H1 (cell line): Measurements from ENCODE around the gene NME4. TPM values are rescaled to one million over a fixed set of nuclear protein-coding genes. Genes with fewer than 3 reads are reported as not detected.

Source experiments
- CTCF ChIA-PET: fragments of 300-600 bp; sonication (Branson Sonifier 250); formaldehyde crosslinking; loops from one replicate; lab custom pipeline; 2021; ENCODE audit not compliant: partially characterized antibody; lab: Charles Lee
- POLR2A ChIA-PET: fragments of 300-600 bp; sonication (Branson Sonifier 250); formaldehyde crosslinking; loops from one replicate; lab custom pipeline; 2021; ENCODE audit warnings: inconsistent platforms; ENCODE audit not compliant: partially characterized antibody; lab: Charles Lee
- DNase-seq, 2 experiments: peaks; one replicate each; pipeline versions ENCODE4 v3.0.0 to v3.0.0-alpha.2; 2010 to 2022; ENCODE audit warnings: low spot score in 2 of 2, low read depth in 1 of 2, mixed read lengths in 1 of 2
- FAIRE-seq: peaks from 2 replicates; lab custom pipeline; 2011; peaks lifted over from hg19 to GRCh38; lab: Jason Lieb, UNC
- H2AFZ ChIP-seq: 2 replicates; pipeline ENCODE4 v1.8.1; 2012; ENCODE audit warnings: low read length, inconsistent platforms
- H2AK5ac ChIP-seq: 2 replicates; pipeline ENCODE4 v1.6.1; 2013; ENCODE audit warnings: low read depth, low read length
- H2BK120ac ChIP-seq: replicated peaks from 2 replicates; pipeline ENCODE3; 2013; ENCODE audit warnings: low read depth, low read length, inconsistent platforms
- H2BK12ac ChIP-seq: 2 replicates; pipeline ENCODE4 v1.6.1; 2013; ENCODE audit warnings: low read depth, low read length
- H2BK15ac ChIP-seq: 2 replicates; pipeline ENCODE4 v1.6.1; 2013; ENCODE audit warnings: low read length
- H2BK20ac ChIP-seq: 2 replicates; pipeline ENCODE4 v1.6.1; 2013; ENCODE audit warnings: low read length
- H2BK5ac ChIP-seq: 2 replicates; pipeline ENCODE4 v1.6.1; 2013; ENCODE audit warnings: low read depth, low read length
- H3K14ac ChIP-seq: 2 replicates; pipeline ENCODE4 v1.6.1; 2013; ENCODE audit warnings: inconsistent platforms; ENCODE audit not compliant: insufficient read length
- H3K18ac ChIP-seq: 2 replicates; pipeline ENCODE4 v1.6.1; 2013; ENCODE audit warnings: low read length; ENCODE audit errors: extremely low read depth
- H3K23ac ChIP-seq: 2 replicates; pipeline ENCODE4 v1.6.1; 2013; ENCODE audit warnings: inconsistent platforms; ENCODE audit not compliant: insufficient read length
- H3K23me2 ChIP-seq: 2 replicates; pipeline ENCODE4 v1.6.1; 2013; ENCODE audit warnings: low read depth, low read length
- H3K27ac ChIP-seq: 2 replicates; pipeline ENCODE4 v1.6.1; 2011; ENCODE audit warnings: low read depth, low read length, inconsistent platforms
- H3K27me3 ChIP-seq, 4 experiments: replicated peaks in 1 of 4; 1 replicate in 1 of 4; 2 replicates in 3 of 4; pipeline versions ENCODE4 v1.6.1 to v1.8.1; 2011 to 2013; ENCODE audit warnings: low read length in 3 of 4, mild to moderate bottlenecking in 3 of 4, inconsistent platforms in 2 of 4, mixed read lengths in 2 of 4, moderate library complexity in 1 of 4; ENCODE audit not compliant: control insufficient read depth in 3 of 4, insufficient read depth in 3 of 4; ENCODE audit errors: extremely low read depth in 1 of 4
- H3K36me3 ChIP-seq, 4 experiments: 2 replicates each; pipeline versions ENCODE4 v1.6.1 to v1.8.1; 2011 to 2013; ENCODE audit warnings: mild to moderate bottlenecking in 4 of 4, low read length in 3 of 4, moderate library complexity in 2 of 4, control low read depth in 1 of 4, inconsistent platforms in 1 of 4; ENCODE audit not compliant: insufficient read depth in 4 of 4, control insufficient read depth in 2 of 4
- H3K4ac ChIP-seq: replicated peaks from 2 replicates; pipeline ENCODE3; 2013; ENCODE audit warnings: low read length, low read depth, mixed read lengths, inconsistent platforms; ENCODE audit not compliant: insufficient read length
- H3K4me1 ChIP-seq, 4 experiments: replicated peaks in 1 of 4; 1 replicate in 1 of 4; 2 replicates in 3 of 4; pipeline versions ENCODE4 v1.6.1 to v1.8.1; 2011 to 2013; ENCODE audit warnings: low read length in 3 of 4, inconsistent platforms in 2 of 4, mixed read lengths in 1 of 4; ENCODE audit not compliant: insufficient read depth in 4 of 4, control insufficient read depth in 3 of 4
- H3K4me2 ChIP-seq, 2 experiments: 2 replicates each; pipeline versions ENCODE4 v1.6.1 to v1.8.1; 2011 to 2013; ENCODE audit warnings: low read depth in 2 of 2, low read length in 2 of 2, control low read depth in 1 of 2, inconsistent platforms in 1 of 2, mild to moderate bottlenecking in 1 of 2; ENCODE audit not compliant: insufficient read depth in 1 of 2
- H3K4me3 ChIP-seq, 4 experiments: fragments of 200-600, 300-600 bp in 1 of 4; sonication (generic), shearing (Covaris generic), sonication (Bioruptor Twin) in 1 of 4; 2 replicates each; pipeline versions ENCODE4 v1.5.1 to v1.8.1; 2011 to 2016; ENCODE audit warnings: low read length in 4 of 4, low read depth in 3 of 4, control low read depth in 2 of 4, inconsistent platforms in 2 of 4, mild to moderate bottlenecking in 2 of 4, mixed read lengths in 1 of 4, moderate library complexity in 1 of 4; ENCODE audit not compliant: insufficient read depth in 2 of 4; ENCODE audit errors: extremely low read depth in 1 of 4
- H3K56ac ChIP-seq: replicated peaks from 2 replicates; pipeline ENCODE3; 2013; ENCODE audit warnings: low read depth, mild to moderate bottlenecking, mixed read lengths, low read length, inconsistent platforms; ENCODE audit not compliant: insufficient read length
- H3K79me1 ChIP-seq: 2 replicates; pipeline ENCODE4 v1.6.1; 2013; ENCODE audit warnings: low read depth, low read length, control low read depth
- H3K79me2 ChIP-seq, 2 experiments: 2 replicates each; pipeline versions ENCODE4 v1.6.1 to v1.8.1; 2012 to 2013; ENCODE audit warnings: low read length in 2 of 2, mild to moderate bottlenecking in 2 of 2, inconsistent platforms in 1 of 2; ENCODE audit not compliant: insufficient read depth in 2 of 2, control insufficient read depth in 1 of 2
- H3K9ac ChIP-seq, 4 experiments: replicated peaks in 1 of 4; 1 replicate in 1 of 4; 2 replicates in 3 of 4; pipeline versions ENCODE4 v1.6.1 to v1.8.1; 2011 to 2013; ENCODE audit warnings: low read depth in 3 of 4, low read length in 3 of 4, control low read depth in 2 of 4, mild to moderate bottlenecking in 2 of 4, moderate library complexity in 2 of 4, inconsistent platforms in 1 of 4; ENCODE audit errors: extremely low read depth in 1 of 4
- H3K9me3 ChIP-seq, 2 experiments: 2 replicates each; pipeline versions ENCODE4 v1.6.1 to v1.8.1; 2012 to 2013; ENCODE audit warnings: mild to moderate bottlenecking in 2 of 2, moderate library complexity in 2 of 2, control low read depth in 1 of 2, inconsistent platforms in 1 of 2, low read depth in 1 of 2, low read length in 1 of 2, mixed read lengths in 1 of 2; ENCODE audit not compliant: insufficient read depth in 2 of 2
- H4K20me1 ChIP-seq, 2 experiments: replicated peaks in 1 of 2; 2 replicates each; pipeline versions ENCODE3 to v1.8.1; 2011 to 2013; ENCODE audit warnings: inconsistent platforms in 2 of 2, low read length in 2 of 2, mild to moderate bottlenecking in 1 of 2; ENCODE audit not compliant: insufficient read depth in 2 of 2, control insufficient read depth in 1 of 2
- H4K5ac ChIP-seq: 2 replicates; pipeline ENCODE4 v1.6.1; 2013; ENCODE audit warnings: low read length, low read depth, mixed read lengths, inconsistent platforms; ENCODE audit not compliant: insufficient read length
- H4K8ac ChIP-seq: 2 replicates; pipeline ENCODE4 v1.8.0; 2013; ENCODE audit warnings: mild to moderate bottlenecking, moderate library complexity, low read length, inconsistent platforms; ENCODE audit not compliant: insufficient read depth; ENCODE audit errors: extremely low read depth
- H4K91ac ChIP-seq: replicated peaks from 2 replicates; pipeline ENCODE3; 2013; ENCODE audit warnings: low read length, mixed read lengths, inconsistent platforms; ENCODE audit not compliant: insufficient read length
- CEBPB ChIP-seq: IDR thresholded peaks from 2 replicates; pipeline ENCODE4 v1.6.1; 2012; ENCODE audit warnings: low read depth, low read length
- GTF2F1 ChIP-seq: IDR thresholded peaks from 2 replicates; pipeline ENCODE4 v1.6.1; 2012; ENCODE audit warnings: low read depth, low read length, improper control_type of control experiment, borderline replicate concordance
- SAP30 ChIP-seq: fragments of 300-600 bp; sonication (generic); IDR thresholded peaks from 2 replicates; pipeline ENCODE4 v1.7.1; 2012; ENCODE audit warnings: low read length, moderate library complexity, mild to moderate bottlenecking, inconsistent platforms; ENCODE audit not compliant: insufficient read depth, insufficient replicate concordance
- TAF1 ChIP-seq: IDR thresholded peaks from 2 replicates; pipeline ENCODE4 v1.6.1; 2011; ENCODE audit warnings: mild to moderate bottlenecking, low read depth, low read length
- WGBS, 2 experiments: shearing (Covaris generic) in 1 of 2; methylation state at CpG; one replicate each; pipeline versions ENCODE4 v1.1.6 to v1.1.7; 2013 to 2015; ENCODE audit warnings: low lambda C conversion rate in 2 of 2, mixed read lengths in 2 of 2, inconsistent platforms in 1 of 2, low coverage in 1 of 2, missing lambda C conversion rate in 1 of 2; ENCODE audit not compliant: insufficient replicate concordance in 2 of 2, insufficient coverage in 1 of 2, insufficient read length in 1 of 2; ENCODE audit errors: extremely low coverage in 1 of 2, missing lambda C conversion rate in 1 of 2; 5-methylcytosine and 5-hydroxymethylcytosine counted together
- polyA plus RNA-seq, 7 experiments: library from polyadenylated mRNA; depleted of rRNA in 3 of 7; stranded (reverse) in 5 of 7; unstranded in 2 of 7; fragments of >200 nt in 5 of 7; fragments of 200-250 nt in 2 of 7; gene quantifications; 1 replicate in 5 of 7; 2 replicates in 1 of 7; 4 replicates in 1 of 7; pipeline versions ENCODE4 v1.2.1 to v1.2.3, GENCODE V29; 2011 to 2013; ENCODE audit warnings: missing spikeins in 2 of 7, mixed read lengths in 2 of 7
- total RNA-seq: library from RNA; stranded (reverse); fragmentation: NEBNext Ultra II Directional; extraction: Animal tissue kit (Norgen Biotek cat#: 25700); gene quantifications from 2 replicates; pipeline ENCODE4 v1.2.1, GENCODE V29; 2021
- TF ChIP-seq, protein P1 (sequence below): IDR thresholded peaks from 2 replicates; pipeline ENCODE4 v1.6.1; 2012; ENCODE audit warnings: inconsistent platforms

NME4 gene
- total and polyA plus RNA-seq, 2 of the 8 experiments (the other 6 are each of a cell fraction or from before 2014, with no cell fraction given) = 408 to 863 TPM

- peak overlapping the region in 3 of 4 experiments; percentile 15 to 91 (median 62); a peak in 5 of 8 replicates for H3K4me3 ChIP-seq
- H3K4me2 ChIP-seq = peak overlapping the region; percentile 67 to 71
- no peak overlapping the region for H3K14ac ChIP-seq
- H2AFZ ChIP-seq = no peak overlapping the region
- no peak for FAIRE-seq
- H3K23me2 ChIP-seq = peaks cover 5% of the 10 kb centered on the region
- H3K9ac ChIP-seq = no peak overlapping the region
- no peaks in the 10 kb centered on the region; the same call in 1 of the 2 replicates for H3K79me1 ChIP-seq
- 12% methylated on average over 3 of the region's 3 CpGs; no CpG with 5 or more reads in 1 of the 2 experiments for WGBS, 2 experiments
- no peak overlapping the region for H3K4ac ChIP-seq
- H3K79me2 ChIP-seq = no peaks in the 10 kb centered on the region; a peak in 1 of 4 replicates
- H2AK5ac ChIP-seq = no peak overlapping the region; the same call in 1 of the 2 replicates
- H2BK20ac ChIP-seq = no peak overlapping the region
- no peak overlapping the region for H3K56ac ChIP-seq
- POLR2A ChIA-PET = interaction anchor here (0.7 to 6.7 kb wide), 9 partner anchors 11 to 127 kb away, joined by 3 to 67 read pairs (median 3); partner anchors contain the start of gene RAB11FIP3
- H2BK12ac ChIP-seq = no peak overlapping the region
- no peak for DNase-seq
- no peak overlapping the region for H2BK5ac ChIP-seq
- CTCF ChIA-PET = interaction anchor here (0.6 to 1.8 kb wide), 7 partner anchors 11 to 265 kb away, joined by 3 to 4 read pairs (median 4); partner anchors contain the start of gene MRPL28
- H4K20me1 ChIP-seq = peaks cover 2 to 21% of the 10 kb centered on the region in 2 experiments
- H3K27ac ChIP-seq = no peak overlapping the region
- H2BK120ac ChIP-seq = no peak overlapping the region
- H4K5ac ChIP-seq = no peak overlapping the region
- H3K9me3 ChIP-seq = peaks cover 0 to 5% of the 10 kb centered on the region in 2 experiments; a peak in 2 of 4 replicates
- H2BK15ac ChIP-seq = 0 out of 2 replicates have a peak overlapping the region, but pooled peaks have one; percentile 3
- no peak overlapping the region for H4K91ac ChIP-seq
- H3K4me1 ChIP-seq = peaks cover 0 to 26% (median 13%) of the 10 kb centered on the region in 4 experiments; a peak in 6 of 7 replicates
- no peak overlapping the region for H4K8ac ChIP-seq
- no peak overlapping the region for H3K18ac ChIP-seq
- H3K27me3 ChIP-seq = no peaks in the 10 kb centered on the region
- peaks cover 7 to 18% (median 14%) of the 10 kb centered on the region in 4 experiments; a peak in 6 of 8 replicates for H3K36me3 ChIP-seq
- H3K23ac ChIP-seq = no peak overlapping the region
- TF ChIP-seq CEBPB (no peak), TAF1 (no peak), SAP30 (no peak), GTF2F1 (no peak)
- TF ChIP-seq, protein P1, sequence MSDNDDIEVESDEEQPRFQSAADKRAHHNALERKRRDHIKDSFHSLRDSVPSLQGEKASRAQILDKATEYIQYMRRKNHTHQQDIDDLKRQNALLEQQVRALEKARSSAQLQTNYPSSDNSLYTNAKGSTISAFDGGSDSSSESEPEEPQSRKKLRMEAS = no peak
Measured at GRCh38 chr16:396199-396598, 800 bp upstream of the NME4 start.
